ENCODE measurements around the gene CUL5.
A peak's percentile ranks its signal among the peaks of the same experiment; 100 is the strongest.
"Not testable (repeated sequence)": the region's sequence is repeated elsewhere in the genome, so short reads cannot be mapped to it uniquely, and the experiment has no call there.

Gene CUL5

DNA sequence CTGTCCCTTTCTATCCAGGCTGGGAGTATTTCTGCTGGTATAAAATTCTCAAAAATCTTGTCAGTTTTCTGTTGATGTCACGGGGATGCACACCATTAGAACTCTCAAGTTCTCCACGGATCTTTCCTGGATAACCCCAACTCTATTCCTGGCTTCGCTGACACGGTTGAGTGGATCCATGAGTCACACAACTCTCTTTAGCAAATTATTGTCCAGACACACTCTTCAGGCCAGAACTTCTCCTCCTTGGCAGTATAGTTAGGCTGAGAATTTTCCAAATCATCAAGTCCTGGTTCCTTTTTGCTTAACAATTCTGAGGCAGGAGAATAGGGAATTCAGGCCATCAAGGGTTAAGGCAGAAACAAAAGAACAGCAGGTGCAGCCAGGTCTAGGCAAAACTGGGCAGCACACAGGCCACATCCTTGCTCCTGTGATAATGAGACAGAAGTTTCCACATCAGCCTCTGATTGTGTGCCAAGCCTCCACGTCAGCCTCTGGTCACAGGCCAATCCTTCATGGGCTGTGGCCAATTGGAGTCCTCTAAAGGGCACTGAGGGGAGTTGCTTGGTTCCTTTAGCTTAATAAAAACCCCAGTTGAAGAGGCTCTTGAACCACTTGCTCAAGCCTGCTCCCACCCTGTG is 106.9 kb downstream of the CUL5 start:
- DNase-seq (ENCODE audit: low read depth in 2 of 2): no peak

DNA sequence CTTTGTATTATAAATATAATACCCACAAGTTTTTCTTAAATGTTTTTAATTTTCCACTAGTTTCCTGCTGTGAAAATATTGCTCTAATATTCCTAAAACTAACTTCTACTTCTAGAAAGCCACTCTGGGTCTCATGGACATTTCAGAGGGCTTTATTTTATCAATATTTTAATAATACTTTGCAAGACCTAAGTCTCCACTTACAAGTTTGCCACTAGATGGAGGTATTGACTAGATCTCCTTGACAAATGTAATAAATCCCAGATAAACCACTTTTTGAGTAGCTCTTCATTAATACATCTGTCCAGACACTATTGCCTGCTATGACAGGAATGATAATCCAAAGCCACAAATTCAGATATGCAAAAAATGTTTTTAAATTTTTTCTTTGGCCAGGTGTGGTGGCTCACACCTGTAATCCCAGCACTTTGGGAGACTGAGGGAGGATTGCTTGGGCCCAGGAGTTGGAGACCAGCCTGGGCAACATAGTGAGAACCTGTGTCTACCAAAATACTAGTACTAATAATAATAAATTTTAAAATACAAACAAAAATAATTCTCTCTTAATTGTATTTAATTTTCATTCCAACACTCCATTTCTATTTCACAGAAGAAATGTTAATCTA is 109.2 kb downstream of the CUL5 start:
- DNase-seq (ENCODE audit: low read depth in 2 of 2): no peak

DNA sequence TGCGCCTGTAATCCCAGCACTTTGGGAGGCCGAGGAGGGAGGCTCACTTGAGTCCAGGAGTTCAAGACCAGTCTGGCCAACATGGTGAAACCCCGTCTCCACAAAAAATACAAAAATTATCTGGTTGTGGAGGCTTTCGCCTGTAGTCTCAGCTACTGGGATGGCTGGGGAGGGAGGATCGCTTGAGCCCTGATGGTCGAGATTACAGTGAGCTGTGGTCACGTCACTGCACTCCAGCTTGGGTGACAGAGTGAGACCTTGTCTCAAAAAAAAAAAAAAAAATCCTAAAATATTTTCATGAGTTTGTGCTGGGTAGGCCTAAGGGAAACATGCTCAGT is 112.2 kb downstream of the CUL5 start:
- not testable (repeated sequence) for DNase-seq (ENCODE audit: low read depth in 2 of 2)

DNA sequence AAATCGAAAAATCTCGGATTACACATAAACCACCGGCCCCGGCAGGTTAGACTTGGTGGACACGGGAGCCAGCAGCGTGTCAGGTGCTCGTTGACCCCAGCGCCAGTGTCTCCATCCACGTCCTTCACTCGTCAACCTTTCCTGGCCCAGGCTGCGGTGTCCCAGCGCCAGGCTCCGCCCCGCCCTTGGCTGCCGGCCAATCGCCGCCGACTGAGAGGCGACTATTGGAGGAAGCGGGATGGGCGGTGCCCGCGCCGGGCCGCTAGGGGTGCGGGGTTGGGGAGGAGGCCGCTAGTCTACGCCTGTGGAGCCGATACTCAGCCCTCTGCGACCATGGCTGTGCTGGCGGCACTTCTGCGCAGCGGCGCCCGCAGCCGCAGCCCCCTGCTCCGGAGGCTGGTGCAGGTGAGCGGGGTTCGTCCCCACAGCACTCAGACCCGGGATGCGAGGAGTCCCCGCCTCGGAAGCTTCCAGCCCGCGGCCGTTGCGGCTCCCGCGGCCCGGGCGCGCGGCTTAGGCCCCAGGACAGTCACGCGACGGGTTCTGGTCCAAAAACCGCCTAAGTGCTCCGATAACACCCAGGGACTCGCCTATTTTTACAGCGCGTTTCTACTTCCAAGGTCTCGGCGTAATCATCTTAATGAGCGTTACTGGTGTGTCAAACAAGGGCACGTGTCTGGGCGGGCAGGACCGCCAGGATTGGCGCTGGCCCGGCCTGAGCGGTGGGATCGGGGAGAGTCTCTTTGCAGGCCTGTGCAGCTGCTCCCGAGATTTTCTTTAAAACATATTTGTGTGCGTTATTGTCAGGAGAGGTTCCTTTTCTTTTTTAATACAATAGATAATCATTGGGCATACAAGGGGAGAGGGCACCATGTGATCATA is 112.8 kb downstream of the CUL5 start, which contains the start of gene ACAT1:
Gene ACAT1, plus strand, starts transcription at position 294 of the 882 bp plus-strand sequence. Its CDS starts 40 bp downstream, at position 334.
- peak; percentile 90 to 93 for DNase-seq (ENCODE audit: low read depth in 2 of 2)

DNA sequence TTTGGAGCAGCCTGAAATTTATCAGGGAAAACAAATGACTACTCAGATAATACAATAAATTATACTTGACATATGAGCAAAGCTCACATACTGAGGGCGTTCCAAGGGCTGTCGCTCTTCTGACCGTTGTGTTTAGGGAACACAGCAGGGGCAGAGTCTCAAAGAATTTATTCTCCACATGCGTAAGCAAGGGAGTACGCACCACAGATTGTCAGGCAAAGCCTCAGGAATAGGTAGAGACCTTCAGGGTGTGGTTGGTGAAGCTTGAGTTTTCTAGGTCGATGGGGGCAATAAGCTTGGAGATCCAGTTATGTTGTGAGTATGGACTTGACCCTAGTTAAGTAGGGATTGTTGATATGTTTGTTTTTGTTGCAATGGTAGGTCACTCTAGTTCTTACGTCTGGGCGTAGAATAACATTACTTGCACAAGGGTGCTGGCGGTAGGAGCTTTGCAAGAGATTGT is 113.5 kb downstream of the CUL5 start:
- DNase-seq (ENCODE audit: low read depth in 2 of 2): no peak

DNA sequence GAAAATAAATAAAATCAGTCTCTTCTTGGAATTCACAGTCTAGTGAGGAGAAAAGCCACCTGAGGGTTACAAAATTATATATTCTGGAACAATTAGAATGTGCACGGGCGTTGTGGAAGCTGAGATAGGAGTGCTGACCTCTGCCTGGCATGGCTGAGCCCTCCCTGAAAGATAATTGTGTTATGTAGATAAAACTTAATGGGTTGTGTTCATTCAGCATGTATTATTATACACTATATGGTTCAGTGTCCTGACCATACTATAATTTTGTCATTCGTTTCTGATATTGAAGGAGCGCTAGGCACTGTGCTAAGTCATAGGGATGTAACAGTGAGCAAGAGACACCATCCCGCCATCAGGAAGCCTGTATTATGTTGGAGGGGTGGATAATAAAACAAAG is 116.4 kb downstream of the CUL5 start:
- DNase-seq (ENCODE audit: low read depth in 2 of 2): no peak

DNA sequence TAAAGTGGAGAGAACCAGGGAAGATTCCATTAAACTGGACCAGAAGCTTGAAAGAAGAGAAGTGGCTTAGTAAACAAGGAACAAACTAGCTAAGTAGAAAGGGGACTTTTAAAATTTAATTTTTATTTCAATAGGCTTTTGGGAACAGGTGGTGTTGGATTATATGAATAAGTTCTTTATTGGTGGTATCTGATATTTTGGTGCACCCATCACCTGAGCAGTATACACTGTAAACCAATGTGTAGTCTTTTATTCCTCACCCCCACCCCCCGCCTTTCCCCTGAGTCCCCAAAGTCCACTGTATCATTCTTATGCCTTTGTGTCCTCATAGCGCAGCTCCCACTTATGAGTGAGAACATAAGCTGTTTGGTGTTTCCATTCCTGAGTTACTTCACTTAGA is 120.1 kb downstream of the CUL5 start:
- DNase-seq (ENCODE audit: low read depth in 2 of 2): no peak

DNA sequence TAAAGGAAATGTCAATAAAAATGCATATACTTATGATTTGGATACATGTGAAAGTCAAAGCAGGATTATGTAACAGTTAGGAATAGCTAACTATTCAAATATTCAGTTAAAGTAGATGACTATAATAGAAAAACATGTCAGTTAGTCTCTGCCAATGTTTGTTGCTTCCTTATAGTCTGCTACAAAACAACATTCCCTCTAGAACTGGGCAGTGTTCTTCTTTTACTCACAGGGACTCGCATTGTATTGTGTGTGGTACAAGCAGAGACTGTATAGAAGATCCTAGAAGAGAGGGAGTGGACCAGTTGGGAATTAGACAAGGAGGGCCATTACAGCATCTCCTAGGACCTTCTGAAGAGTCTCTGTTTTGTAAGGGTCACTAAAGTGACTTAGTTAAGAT is 123.3 kb downstream of the CUL5 start:
- DNase-seq (ENCODE audit: low read depth in 2 of 2): no peak

DNA sequence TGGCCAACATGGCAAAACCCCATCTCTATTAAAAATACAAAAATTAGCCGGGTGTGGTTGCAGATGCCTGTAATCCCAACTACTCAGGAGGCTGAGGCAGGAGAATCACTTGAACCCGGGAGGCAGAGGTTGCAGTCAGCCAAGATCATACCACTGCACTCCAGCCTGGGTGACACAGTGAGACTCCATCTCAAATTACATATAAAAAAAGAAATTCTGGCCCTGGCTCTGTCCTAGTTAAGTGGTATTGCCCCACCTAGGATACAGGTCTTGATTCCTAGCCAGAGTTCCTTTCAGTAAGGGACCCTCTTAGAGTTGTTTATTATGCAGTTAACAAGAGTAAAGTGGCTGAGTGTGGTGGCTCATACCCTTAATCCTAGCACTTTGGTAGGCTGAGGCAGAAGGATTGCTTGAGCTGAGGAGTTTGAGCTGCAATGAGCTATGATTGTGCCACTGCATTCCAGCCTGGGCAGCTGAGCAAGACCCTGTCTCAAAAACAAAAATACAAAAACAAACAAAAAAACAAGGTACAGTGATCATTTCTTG is 124.4 kb downstream of the CUL5 start:
- DNase-seq (ENCODE audit: low read depth in 2 of 2): not testable (repeated sequence)

DNA sequence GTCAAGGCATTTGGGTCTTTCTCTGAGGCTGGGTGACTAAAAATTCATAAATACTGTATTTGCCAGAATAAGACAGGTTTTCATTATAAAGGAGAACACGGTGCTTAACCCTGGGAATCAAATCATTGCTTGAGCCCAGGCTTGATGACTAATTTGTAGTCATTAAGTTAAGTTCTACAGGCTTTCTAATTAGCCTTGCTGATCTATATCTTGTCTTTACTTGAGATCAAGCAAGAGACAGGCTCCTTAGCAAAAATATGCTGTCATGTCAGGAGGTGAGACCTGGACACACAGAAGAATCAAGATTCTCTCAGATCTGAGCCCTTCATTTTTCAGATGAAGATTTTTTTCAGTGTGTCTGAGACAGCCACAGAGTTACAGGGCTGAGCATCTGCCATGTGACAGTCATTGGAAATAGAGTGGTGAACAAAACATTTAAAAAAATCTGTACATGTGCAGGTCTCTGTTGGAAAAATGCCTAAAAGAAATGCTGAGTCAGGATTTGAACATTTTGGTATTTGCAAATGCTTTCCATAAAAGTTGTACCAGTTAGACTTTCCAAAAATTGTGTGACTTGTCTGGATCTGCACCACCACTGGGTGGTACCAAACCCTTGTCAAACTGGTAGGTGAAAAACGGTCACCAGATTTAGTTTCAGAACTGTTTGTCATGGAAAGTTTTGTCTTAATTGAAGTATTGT is 127.3 kb downstream of the CUL5 start:
- DNase-seq (ENCODE audit: low read depth in 2 of 2): no peak

DNA sequence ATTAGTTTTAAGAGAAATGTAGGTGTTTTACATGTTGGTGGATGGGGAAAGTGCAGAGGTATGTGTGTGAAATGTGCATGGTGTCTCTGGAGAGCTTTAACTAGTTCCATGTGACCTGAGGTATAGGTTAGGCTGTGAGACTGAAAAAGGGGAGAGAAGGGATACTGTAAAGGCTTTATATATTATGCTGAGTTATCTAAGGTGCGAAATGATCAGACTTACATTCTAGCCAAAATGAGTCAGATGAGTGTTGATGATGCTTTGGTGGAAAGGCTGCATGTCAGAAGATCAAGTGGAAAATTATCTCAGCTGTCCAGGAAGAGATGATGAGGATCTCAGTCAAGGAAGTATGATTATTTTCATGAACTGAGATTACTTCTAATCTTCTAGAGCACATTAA is 128.5 kb downstream of the CUL5 start:
- no peak for DNase-seq (ENCODE audit: low read depth in 2 of 2)

DNA sequence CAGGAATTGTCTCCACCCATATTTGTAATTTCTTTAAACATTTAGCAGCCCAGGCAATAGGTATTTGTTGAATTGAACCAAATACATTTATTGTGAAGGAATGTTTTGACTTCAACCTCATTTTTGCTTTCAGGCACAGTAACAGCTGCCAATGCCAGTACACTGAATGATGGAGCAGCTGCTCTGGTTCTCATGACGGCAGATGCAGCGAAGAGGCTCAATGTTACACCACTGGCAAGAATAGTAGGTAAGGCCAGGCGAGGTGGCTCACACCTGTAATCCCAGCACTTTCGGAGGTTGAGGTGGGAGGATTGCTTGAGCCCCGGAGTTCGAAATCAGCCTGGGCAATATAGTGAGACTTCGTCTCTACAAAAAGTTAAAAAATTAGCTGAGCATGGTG is 133.6 kb downstream of the CUL5 start:
- DNase-seq (ENCODE audit: low read depth in 2 of 2): no peak

DNA sequence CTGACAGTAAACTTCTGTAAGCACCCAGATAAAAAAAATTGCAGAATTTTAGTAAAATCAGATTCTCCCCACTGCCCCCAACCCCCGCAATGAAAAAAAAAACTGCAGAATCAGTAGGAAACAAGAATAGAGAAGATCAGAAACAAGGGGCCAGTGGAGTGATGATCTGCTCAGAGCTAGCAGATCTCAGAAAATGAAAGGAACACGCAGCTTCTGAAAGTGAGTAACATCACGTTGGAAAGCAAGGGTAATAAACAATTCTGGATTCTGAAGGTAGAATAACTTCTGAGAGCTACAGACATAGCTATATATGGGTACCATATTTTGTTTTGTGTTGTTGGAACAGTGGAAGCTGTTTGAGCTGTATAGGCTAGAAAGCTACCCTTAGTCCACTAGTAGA is 135.9 kb downstream of the CUL5 start:
- DNase-seq (ENCODE audit: low read depth in 2 of 2): no peak

DNA sequence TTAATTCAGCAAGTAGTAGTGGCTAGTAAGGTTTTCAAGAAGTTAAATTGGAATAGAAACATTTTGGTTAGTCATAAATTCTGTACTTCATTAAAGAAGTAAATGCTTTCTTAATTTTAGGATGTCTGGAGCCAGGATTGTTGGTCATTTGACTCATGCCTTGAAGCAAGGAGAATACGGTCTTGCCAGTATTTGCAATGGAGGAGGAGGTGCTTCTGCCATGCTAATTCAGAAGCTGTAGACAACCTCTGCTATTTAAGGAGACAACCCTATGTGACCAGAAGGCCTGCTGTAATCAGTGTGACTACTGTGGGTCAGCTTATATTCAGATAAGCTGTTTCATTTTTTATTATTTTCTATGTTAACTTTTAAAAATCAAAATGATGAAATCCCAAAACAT is 138.5 kb downstream of the CUL5 start:
- no peak for DNase-seq (ENCODE audit: low read depth in 2 of 2)

DNA sequence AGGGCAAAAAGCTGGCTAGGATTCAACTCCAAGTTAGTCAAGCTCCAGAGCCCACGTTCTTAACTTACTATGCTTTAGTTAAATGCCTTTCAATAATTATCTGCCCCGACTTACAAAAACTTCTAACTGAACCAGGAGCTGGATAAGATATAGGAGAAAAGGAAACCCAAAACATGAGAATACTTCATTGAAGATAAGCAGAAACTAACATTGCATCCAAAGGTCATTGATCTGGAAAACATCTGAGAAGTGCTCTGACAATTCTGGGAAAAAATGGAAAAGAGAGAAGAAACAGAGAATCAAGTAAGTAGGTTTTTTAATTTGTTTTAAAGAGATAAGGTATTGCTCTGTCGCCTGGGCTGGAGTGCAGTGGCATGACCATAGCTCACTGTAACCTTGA is 139.9 kb downstream of the CUL5 start:
- no peak for DNase-seq (ENCODE audit: low read depth in 2 of 2)

DNA sequence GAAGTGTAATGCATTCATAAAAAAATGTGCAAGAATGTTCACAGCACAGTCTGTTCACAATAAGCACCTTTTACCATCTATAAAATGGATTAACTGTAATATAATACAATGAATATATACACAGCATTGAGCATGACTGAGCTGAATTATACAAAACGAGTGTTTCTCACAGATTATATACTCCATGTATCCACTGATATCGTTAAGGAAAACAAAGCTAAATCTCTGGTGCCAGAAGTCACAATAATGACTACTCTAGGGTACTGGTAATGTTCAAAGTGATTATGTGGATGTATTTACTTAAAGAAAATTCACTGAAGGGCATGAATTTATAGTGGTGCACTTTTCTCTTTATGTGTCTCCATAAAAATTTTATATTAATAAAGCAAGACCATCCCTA is 145.9 kb downstream of the CUL5 start:
- no peak for DNase-seq (ENCODE audit: low read depth in 2 of 2)
